NCI-H1930 (cell line): ENCODE measurements around the gene PLAAT3.
"Not testable (repeated sequence)": the region's sequence is repeated elsewhere in the genome, so short reads cannot be mapped to it uniquely, and the experiment has no call there.

Experiments used
- DNase-seq, 2 experiments: peaks; one replicate each; lab custom pipeline; 2025; lab: John Stamatoyannopoulos, UW

PLAAT3 gene

GRCh38 chr11:63537293-63538101, 76.7 kb downstream of the PLAAT3 start:
- DNase-seq = no peak

GRCh38 chr11:63536669-63537292, 77.5 kb downstream of the PLAAT3 start, which contains the start of gene PLAAT4:
TSS of gene PLAAT4 (plus strand) at chr11:63536808. CDS start at chr11:63536869, 61 bp downstream.
- DNase-seq = no peak

GRCh38 chr11:63535734-63536133, 78.5 kb downstream of the PLAAT3 start:
- DNase-seq = no peak

GRCh38 chr11:63534895-63535461, 79.3 kb downstream of the PLAAT3 start:
- no peak for DNase-seq

GRCh38 chr11:63534076-63534475, 80.2 kb downstream of the PLAAT3 start:
- DNase-seq = no peak

GRCh38 chr11:63532799-63533475, 81.3 kb downstream of the PLAAT3 start:
- no peak for DNase-seq

GRCh38 chr11:63532117-63532516, 82.1 kb downstream of the PLAAT3 start:
- no peak for DNase-seq

GRCh38 chr11:63531074-63531792, 83.0 kb downstream of the PLAAT3 start:
- not testable (repeated sequence) for DNase-seq

- no peak for DNase-seq
These were observed 84.2 kb downstream of the PLAAT3 start for GRCh38 chr11:63530021-63530420.

GRCh38 chr11:63529373-63529772, 84.9 kb downstream of the PLAAT3 start:
- not testable (repeated sequence) for DNase-seq

GRCh38 chr11:63528729-63529278, 85.4 kb downstream of the PLAAT3 start:
- not testable (repeated sequence) for DNase-seq

- not testable (repeated sequence) for DNase-seq
These were observed 86.1 kb downstream of the PLAAT3 start for GRCh38 chr11:63528156-63528555.

- DNase-seq = no peak
These were observed 86.6 kb downstream of the PLAAT3 start for GRCh38 chr11:63527667-63528066.
